ENCODE results near the gene MTREX.
A peak's percentile ranks its signal among the peaks of the same experiment; 100 is the strongest.
"Not testable (repeated sequence)": the region's sequence is repeated elsewhere in the genome, so short reads cannot be mapped to it uniquely, and the experiment has no call there.

The MTREX gene

GRCh38 chr5:55307383-55308253, at the start of gene MTREX, which contains the start of gene DHX29:
Gene MTREX, plus strand, starts transcription at chr5:55307989. Its CDS starts 25 bp downstream, at chr5:55308014.
Gene DHX29, minus strand, starts transcription at chr5:55307694. Its CDS starts 121 bp downstream, at chr5:55307573.
- peak; percentile 89 for DNase-seq

- no peak for DNase-seq
Measured at GRCh38 chr5:55258339-55258738, 49.5 kb upstream of the MTREX start.

GRCh38 chr5:55276771-55277170, 31.0 kb upstream of the MTREX start:
- DNase-seq: no peak

- no peak for DNase-seq
Measured at GRCh38 chr5:55278778-55279177, 29.0 kb upstream of the MTREX start.

- no peak for DNase-seq
Measured at GRCh38 chr5:55286411-55286933, 21.3 kb upstream of the MTREX start.

GRCh38 chr5:55289808-55290207, 18.0 kb upstream of the MTREX start:
- DNase-seq: no peak

- DNase-seq: no peak
Measured at GRCh38 chr5:55290991-55291390, 16.8 kb upstream of the MTREX start.

GRCh38 chr5:55294935-55295334, 12.9 kb upstream of the MTREX start:
- no peak for DNase-seq

GRCh38 chr5:55300890-55301289, 6.9 kb upstream of the MTREX start:
- DNase-seq: no peak

- no peak for DNase-seq
Measured at GRCh38 chr5:55303238-55303690, 4.5 kb upstream of the MTREX start.

GRCh38 chr5:55304584-55304983, 3.2 kb upstream of the MTREX start:
- DNase-seq: no peak

- DNase-seq: no peak
Measured at GRCh38 chr5:55305345-55305744, 2.4 kb upstream of the MTREX start.

GRCh38 chr5:55306641-55307382, 977 bp upstream of the MTREX start:
- no peak for DNase-seq

- peak; percentile 30 for DNase-seq
Measured at GRCh38 chr5:55308254-55308836, 556 bp downstream of the MTREX start.

- no peak for DNase-seq
Measured at GRCh38 chr5:55313870-55314617, 6.3 kb downstream of the MTREX start.

- DNase-seq: no peak
Measured at GRCh38 chr5:55316289-55316688, 8.5 kb downstream of the MTREX start.

GRCh38 chr5:55316837-55317236, 9.0 kb downstream of the MTREX start:
- DNase-seq: no peak

GRCh38 chr5:55318237-55318636, 10.4 kb downstream of the MTREX start:
- DNase-seq: not testable (repeated sequence)

- DNase-seq: no peak
Measured at GRCh38 chr5:55319491-55319890, 11.7 kb downstream of the MTREX start.

GRCh38 chr5:55320571-55320970, 12.8 kb downstream of the MTREX start:
- no peak for DNase-seq

GRCh38 chr5:55324006-55324405, 16.2 kb downstream of the MTREX start:
- no peak for DNase-seq

- DNase-seq: peak; percentile 54
Measured at GRCh38 chr5:55324815-55325418, 17.1 kb downstream of the MTREX start.

Measured in CD4-positive, alpha-beta T cell treated with Interleukin-4 for 4 hours (primary cell).